DOHH2 (cell line): ENCODE results near the gene DNAL4.

Source experiments
- H3F3A ChIP-seq: fragments of 200-600 bp; sonication (generic), shearing (Covaris generic); 2 replicates; pipeline ENCODE4 v1.6.0; 2016; ENCODE audit warnings: antibody characterized with exemption, mild to moderate bottlenecking; ENCODE audit not compliant: control insufficient read depth, insufficient read depth
- H3K27ac ChIP-seq: fragments of 200-600 bp; sonication (generic); 2 replicates; pipeline ENCODE4 v1.5.1; 2014; ENCODE audit warnings: low read depth, mild to moderate bottlenecking, low read length, moderate library complexity
- H3K27me3 ChIP-seq: fragments of 200-600 bp; sonication (generic); 2 replicates; pipeline ENCODE4 v1.6.1; 2014; ENCODE audit warnings: mild to moderate bottlenecking, low read length, mixed read lengths; ENCODE audit not compliant: control insufficient read depth
- H3K36me3 ChIP-seq: fragments of 200-600 bp; sonication (generic); 2 replicates; pipeline ENCODE4 v1.6.1; 2014; ENCODE audit warnings: mild to moderate bottlenecking, low read length, moderate library complexity, mixed read lengths; ENCODE audit not compliant: control insufficient read depth
- H3K4me1 ChIP-seq: fragments of 200-600 bp; sonication (generic); 2 replicates; pipeline ENCODE4 v1.6.1; 2014; ENCODE audit warnings: mild to moderate bottlenecking, low read length, mixed read lengths; ENCODE audit not compliant: control insufficient read depth
- H3K4me2 ChIP-seq: fragments of 200-600 bp; sonication (generic); 2 replicates; pipeline ENCODE4 v1.6.0; 2014; ENCODE audit warnings: mild to moderate bottlenecking, low read length, moderate library complexity
- H3K4me3 ChIP-seq: fragments of 200-600 bp; sonication (generic); 2 replicates; pipeline ENCODE4 v1.5.1; 2014; ENCODE audit warnings: mild to moderate bottlenecking, low read length, mixed read lengths
- H3K79me2 ChIP-seq: fragments of 200-600 bp; sonication (generic); 2 replicates; pipeline ENCODE4 v1.6.1; 2014; ENCODE audit warnings: mild to moderate bottlenecking, low read length, mixed read lengths; ENCODE audit not compliant: control insufficient read depth
- H3K9me2 ChIP-seq: fragments of 200-600 bp; sonication (generic); replicated peaks from 2 replicates; pipeline ENCODE4 v1.6.1; 2014; ENCODE audit warnings: mild to moderate bottlenecking, low read length, mixed read lengths; ENCODE audit not compliant: control insufficient read depth
- H3K9me3 ChIP-seq: fragments of 200-600 bp; sonication (generic); 2 replicates; pipeline ENCODE4 v1.6.1; 2014; ENCODE audit warnings: antibody characterized with exemption, low read length, mixed read lengths; ENCODE audit not compliant: control insufficient read depth, insufficient read depth
- H4K20me1 ChIP-seq: fragments of 200-600 bp; sonication (generic); 2 replicates; pipeline ENCODE4 v1.6.0; 2014; ENCODE audit warnings: low read depth, mild to moderate bottlenecking, antibody characterized with exemption, low read length, moderate library complexity; ENCODE audit not compliant: control insufficient read depth, insufficient read depth
- CTCF ChIP-seq: fragments of 200-600 bp; sonication (generic); IDR thresholded peaks from one replicate; pipeline ENCODE4 v1.5.1; 2014; ENCODE audit warnings: antibody characterized with exemption, mild to moderate bottlenecking, low read depth, low read length; ENCODE audit not compliant: poor library complexity, severe bottlenecking
- EZH2phosphoT487 ChIP-seq: fragments of 200-600 bp; sonication (generic); IDR thresholded peaks from 2 replicates; pipeline ENCODE4 v1.6.1; 2017; ENCODE audit warnings: borderline replicate concordance, mild to moderate bottlenecking, antibody characterized with exemption, low read length, moderate library complexity, mixed read lengths

DNAL4 gene

GRCh38 chr22:38823637-38824036 is 29.7 kb upstream of the DNAL4 start:
- H3F3A ChIP-seq = no peaks in the 10 kb centered on the region

GRCh38 chr22:38823076-38823475 is 29.1 kb upstream of the DNAL4 start:
- no peaks in the 10 kb centered on the region for H3F3A ChIP-seq
- H3K27me3 ChIP-seq = peaks cover 3% of the 10 kb centered on the region; the same call in 1 of the 2 replicates
- H4K20me1 ChIP-seq = no peaks in the 10 kb centered on the region
- H3K79me2 ChIP-seq = no peaks in the 10 kb centered on the region
- no peak overlapping the region for H3K4me3 ChIP-seq
- no peaks in the 10 kb centered on the region for H3K4me1 ChIP-seq
- no peak for TF ChIP-seq EZH2phosphoT487
- TF ChIP-seq CTCF = no peak
- H3K36me3 ChIP-seq = no peaks in the 10 kb centered on the region
- H3K9me2 ChIP-seq = no peaks in the 10 kb centered on the region
- H3K4me2 ChIP-seq = no peak overlapping the region
- no peaks in the 10 kb centered on the region for H3K9me3 ChIP-seq
- H3K27ac ChIP-seq = no peak overlapping the region

More at GRCh38 chr22:38823637-38824036, 29.7 kb upstream of the DNAL4 start:
- peaks cover 3% of the 10 kb centered on the region; the same call in 1 of the 2 replicates for H3K27me3 ChIP-seq
- no peaks in the 10 kb centered on the region for H3K79me2 ChIP-seq
- H4K20me1 ChIP-seq = no peaks in the 10 kb centered on the region
- H3K36me3 ChIP-seq = no peaks in the 10 kb centered on the region
- H3K9me2 ChIP-seq = no peaks in the 10 kb centered on the region
- no peak for TF ChIP-seq EZH2phosphoT487
- no peak overlapping the region for H3K4me2 ChIP-seq
- H3K9me3 ChIP-seq = no peaks in the 10 kb centered on the region
- H3K4me3 ChIP-seq = no peak overlapping the region
- no peaks in the 10 kb centered on the region for H3K4me1 ChIP-seq
- H3K27ac ChIP-seq = no peak overlapping the region

- Histone ChIP-seq H3K79me2 (no peaks in the 10 kb centered on the region), H3K9me2 (no peaks in the 10 kb centered on the region), H3F3A (no peaks in the 10 kb centered on the region), H3K27me3 (peaks cover 7% of the 10 kb centered on the region; the same call in 1 of the 2 replicates), H3K4me1 (no peaks in the 10 kb centered on the region), H3K27ac (no peak overlapping the region), H3K36me3 (no peaks in the 10 kb centered on the region), H3K4me3 (no peak overlapping the region), H3K9me3 (no peaks in the 10 kb centered on the region), H4K20me1 (no peaks in the 10 kb centered on the region), H3K4me2 (no peak overlapping the region)
- TF ChIP-seq EZH2phosphoT487 (no peak), CTCF (no peak)
Observed at GRCh38 chr22:38820020-38820419, 26.1 kb upstream of the DNAL4 start.

GRCh38 chr22:38819387-38819940 is 25.5 kb upstream of the DNAL4 start:
- Histone ChIP-seq H3K79me2 (no peaks in the 10 kb centered on the region), H3K4me1 (no peaks in the 10 kb centered on the region), H3F3A (no peaks in the 10 kb centered on the region), H3K9me3 (no peaks in the 10 kb centered on the region), H3K27ac (no peak overlapping the region), H3K4me3 (no peak overlapping the region), H3K27me3 (peaks cover 7% of the 10 kb centered on the region; the same call in 1 of the 2 replicates), H3K9me2 (no peaks in the 10 kb centered on the region), H4K20me1 (no peaks in the 10 kb centered on the region), H3K36me3 (no peaks in the 10 kb centered on the region), H3K4me2 (no peak overlapping the region)
- TF ChIP-seq CTCF (no peak), EZH2phosphoT487 (no peak)
